Right lobe of liver (tissue), 4 donors: ENCODE data around the gene ABHD11.

Experiments used
- POLR2A ChIP-seq: fragments of 450-650 bp; IDR thresholded peaks from one replicate; pipeline ENCODE4 v1.6.1; 2017; ENCODE audit warnings: antibody characterized with exemption, mild to moderate bottlenecking
- TF ChIP-seq, protein P1 (sequence below), 4 donors: fragments of 200-600 bp in 3 of 4; fragments of 450-650 bp in 1 of 4; IDR thresholded peaks; one replicate each; pipeline versions ENCODE4 v1.5.1 to v1.8.0; 2016 to 2022; ENCODE audit warnings: antibody characterized with exemption in 4 of 4, mild to moderate bottlenecking in 2 of 4
- donor health status: DM: no; HTN: no; CAD: no.
- donor health status: DM: no; HTN: no; CAD: no.
- donor health status: DM: no; HTN: yes; CAD: no.

DNA sequence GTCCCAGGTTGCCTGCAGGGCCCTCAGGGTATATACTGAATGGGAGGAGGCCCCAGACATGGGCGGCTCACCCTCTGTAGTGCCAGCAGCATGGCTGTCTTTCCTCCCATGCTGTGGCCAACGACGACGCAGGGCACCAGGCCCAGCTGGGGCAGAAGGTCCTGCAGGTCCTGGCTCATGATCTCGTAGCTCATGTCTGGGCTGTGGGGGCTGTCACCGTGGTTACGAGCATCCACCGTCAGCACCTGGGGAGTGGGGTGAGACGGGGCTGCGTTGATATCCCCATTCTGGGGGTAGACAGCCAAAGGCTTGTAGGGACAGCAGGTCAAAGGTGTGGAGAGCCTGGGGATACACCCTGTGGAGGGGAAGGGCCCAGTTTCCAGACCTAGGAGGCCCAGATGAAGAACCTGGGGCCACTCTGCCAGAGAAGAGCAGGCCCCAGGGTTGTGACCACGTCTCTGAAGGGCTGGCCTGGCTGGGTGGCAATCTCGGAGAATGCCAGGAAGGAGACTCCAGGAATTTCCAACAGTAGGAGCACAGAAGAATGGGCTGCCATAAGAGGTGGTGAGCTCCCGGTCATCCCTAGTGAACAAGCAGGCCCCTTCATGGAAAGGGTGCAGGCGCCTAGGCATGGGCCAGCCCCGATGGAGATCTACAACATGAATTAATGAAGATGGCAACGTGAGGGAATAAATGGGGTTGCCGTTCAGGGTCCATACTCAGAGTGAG, 947 bp downstream of the ABHD11 start:
- TF ChIP-seq, protein P1, sequence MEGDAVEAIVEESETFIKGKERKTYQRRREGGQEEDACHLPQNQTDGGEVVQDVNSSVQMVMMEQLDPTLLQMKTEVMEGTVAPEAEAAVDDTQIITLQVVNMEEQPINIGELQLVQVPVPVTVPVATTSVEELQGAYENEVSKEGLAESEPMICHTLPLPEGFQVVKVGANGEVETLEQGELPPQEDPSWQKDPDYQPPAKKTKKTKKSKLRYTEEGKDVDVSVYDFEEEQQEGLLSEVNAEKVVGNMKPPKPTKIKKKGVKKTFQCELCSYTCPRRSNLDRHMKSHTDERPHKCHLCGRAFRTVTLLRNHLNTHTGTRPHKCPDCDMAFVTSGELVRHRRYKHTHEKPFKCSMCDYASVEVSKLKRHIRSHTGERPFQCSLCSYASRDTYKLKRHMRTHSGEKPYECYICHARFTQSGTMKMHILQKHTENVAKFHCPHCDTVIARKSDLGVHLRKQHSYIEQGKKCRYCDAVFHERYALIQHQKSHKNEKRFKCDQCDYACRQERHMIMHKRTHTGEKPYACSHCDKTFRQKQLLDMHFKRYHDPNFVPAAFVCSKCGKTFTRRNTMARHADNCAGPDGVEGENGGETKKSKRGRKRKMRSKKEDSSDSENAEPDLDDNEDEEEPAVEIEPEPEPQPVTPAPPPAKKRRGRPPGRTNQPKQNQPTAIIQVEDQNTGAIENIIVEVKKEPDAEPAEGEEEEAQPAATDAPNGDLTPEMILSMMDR (IDR thresholded peaks at IDR 0.05): no peak
- no peak for TF ChIP-seq POLR2A
